Heart left ventricle (tissue), 16 donors: ENCODE results near the gene FARSB. TPM values are rescaled to one million over a fixed set of nuclear protein-coding genes. Genes with fewer than 3 reads are reported as not detected.
A peak's percentile ranks its signal among the peaks of the same experiment; 100 is the strongest.

Experiments used
- ATAC-seq, 4 donors: fragments of 200-7000 bp; cut with Tn5 transposase; one replicate each; pipeline ENCODE4 v1.9.1; 2020 to 2022; ENCODE audit warnings: moderate library complexity in 4 of 4, mild to moderate bottlenecking in 3 of 4, moderate number of reproducible peaks in 1 of 4
- DNase-seq, 5 donors: peaks; one replicate each; pipeline ENCODE4 v3.0.0-alpha.2; 2020
- H3K27ac ChIP-seq, 12 donors: fragments of 200-600 bp; sonication (generic) in 4 of 12; one replicate each; pipeline versions ENCODE4 v1.5.0 to v1.8.0; 2016 to 2022; ENCODE audit warnings: mild to moderate bottlenecking in 2 of 12
- H3K27me3 ChIP-seq, 9 donors: fragments of 200-600 bp; sonication (generic) in 2 of 9; one replicate each; pipeline versions ENCODE4 v1.5.1 to v1.8.0; 2016 to 2022; ENCODE audit warnings: mild to moderate bottlenecking in 3 of 9
- H3K36me3 ChIP-seq, 9 donors: fragments of 200-600 bp; sonication (generic) in 2 of 9; one replicate each; pipeline versions ENCODE4 v1.5.0 to v1.8.0; 2018 to 2022; ENCODE audit warnings: mild to moderate bottlenecking in 2 of 9
- H3K4me1 ChIP-seq, 12 donors: fragments of 200-600 bp; sonication (generic) in 4 of 12; one replicate each; pipeline versions ENCODE4 v1.5.0 to v1.8.0; 2016 to 2022; ENCODE audit warnings: mild to moderate bottlenecking in 3 of 12
- H3K4me3 ChIP-seq, 12 donors: fragments of 200-600 bp; sonication (generic) in 4 of 12; one replicate each; pipeline versions ENCODE4 v1.5.0 to v1.8.0; 2017 to 2022; ENCODE audit warnings: mild to moderate bottlenecking in 9 of 12, moderate library complexity in 4 of 12
- H3K9me3 ChIP-seq, 12 donors: fragments of 200-600 bp; sonication (generic) in 4 of 12; one replicate each; pipeline versions ENCODE4 v1.5.0 to v1.8.0; 2016 to 2022; ENCODE audit warnings: mild to moderate bottlenecking in 1 of 12
- POLR2A ChIP-seq, 2 donors: fragments of 450-650 bp; IDR thresholded peaks; one replicate each; pipeline ENCODE4 v1.6.1; 2017; ENCODE audit warnings: antibody characterized with exemption in 2 of 2, mild to moderate bottlenecking in 2 of 2, moderate library complexity in 2 of 2
- WGBS, 4 donors: extraction: QIAGEN DNeasy Blood & Tissue Kit in 2 of 4; methylation state at CpG; one replicate each; pipeline versions ENCODE4 v1.1.5 to v1.1.7; 2013 to 2018; 5-methylcytosine and 5-hydroxymethylcytosine counted together
- intact Hi-C, 10 donors: fragments of 100-400 bp; cut with DNase I; formaldehyde crosslinking; loops; one replicate each; pipeline versions ENCODE4 v1.11.1 to v1.14.2; 2022
- polyA plus RNA-seq, 2 donors: library from polyadenylated mRNA; stranded (reverse); fragments of 200-250 nt; gene quantifications; one replicate each; pipeline ENCODE4 v1.2.3, GENCODE V29; 2013
- total RNA-seq, 9 donors: library from RNA; depleted of rRNA in 2 of 9; stranded (reverse); fragments of >200 nt in 2 of 9; fragmentation: NEBNext Ultra II Directional in 3 of 9; extraction: Animal tissue kit (Norgen Biotek cat#: 25700) in 3 of 9; gene quantifications; one replicate each; pipeline versions ENCODE4 v1.1.0 to v1.2.4, GENCODE V29; 2016 to 2023
- TF ChIP-seq, protein P1 (sequence below), 12 donors: fragments of 200-600 bp; sonication (generic) in 4 of 12; IDR thresholded peaks; one replicate each; pipeline versions ENCODE4 v1.5.0 to v1.8.0; 2018 to 2022; ENCODE audit warnings: antibody characterized with exemption in 12 of 12, mild to moderate bottlenecking in 5 of 12
- donor health status: ischemic (EF 13 %, LVEDD 7.1; RV severe dilation, severe dysfunction).
- donor health status: healthy with polysubstance abuse.
- donor health status: DM: no; HTN: yes; CAD: no.
- donor health status: DM: no; HTN: no; CAD: no.
- donor health status: ischemic (EF 25% LVEDD 6.9; RV normal size, moderate dysfunction).
- donor health status: ischemic (EF 25% LVEDD 5.7; RV mildly dilated, moderate dysfunction).
- donor health status: healthy.
- donor health status: DM: yes; HTN: yes; CAD: no.
- donor health status: ischemic (EF 35%, LVEDD 5.7; RV mildly dilated, moderate dysfunction).
- donor health status: nonischemic (EF 11% LVEDD 7.7; RV severe dilation, severe dysfunction).
- donor health status: DM: yes; HTN: yes; CAD: no.
- donor health status: PGD.
- donor health status: ischemic (EF 29% LVEDD 5.4; RV normal size, mild dysfunction).
- donor health status: nonischemic (EF 23%, LVEDD 6.1; RV moderate dilation, normal function).

FARSB gene
- total and polyA plus RNA-seq, 11 donors, result 9.8 to 29.2 (median 19.5) TPM

- DNase-seq (peak; percentile 53 to 78 (median 62)), ATAC-seq (peak in 3 of 4 donors; percentile 77 to 86 (median 84))
- no peak for TF ChIP-seq POLR2A (IDR thresholded peaks at IDR 0.05)
- TF ChIP-seq, protein P1, sequence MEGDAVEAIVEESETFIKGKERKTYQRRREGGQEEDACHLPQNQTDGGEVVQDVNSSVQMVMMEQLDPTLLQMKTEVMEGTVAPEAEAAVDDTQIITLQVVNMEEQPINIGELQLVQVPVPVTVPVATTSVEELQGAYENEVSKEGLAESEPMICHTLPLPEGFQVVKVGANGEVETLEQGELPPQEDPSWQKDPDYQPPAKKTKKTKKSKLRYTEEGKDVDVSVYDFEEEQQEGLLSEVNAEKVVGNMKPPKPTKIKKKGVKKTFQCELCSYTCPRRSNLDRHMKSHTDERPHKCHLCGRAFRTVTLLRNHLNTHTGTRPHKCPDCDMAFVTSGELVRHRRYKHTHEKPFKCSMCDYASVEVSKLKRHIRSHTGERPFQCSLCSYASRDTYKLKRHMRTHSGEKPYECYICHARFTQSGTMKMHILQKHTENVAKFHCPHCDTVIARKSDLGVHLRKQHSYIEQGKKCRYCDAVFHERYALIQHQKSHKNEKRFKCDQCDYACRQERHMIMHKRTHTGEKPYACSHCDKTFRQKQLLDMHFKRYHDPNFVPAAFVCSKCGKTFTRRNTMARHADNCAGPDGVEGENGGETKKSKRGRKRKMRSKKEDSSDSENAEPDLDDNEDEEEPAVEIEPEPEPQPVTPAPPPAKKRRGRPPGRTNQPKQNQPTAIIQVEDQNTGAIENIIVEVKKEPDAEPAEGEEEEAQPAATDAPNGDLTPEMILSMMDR (IDR thresholded peaks at IDR 0.05), result peak; percentile 86 to 100 (median 96)
- Histone ChIP-seq H3K27me3 (no peaks in the 10 kb centered on the region), H3K4me1 (peaks cover 0 to 17% (median 1%) of the 10 kb centered on the region in 12 donors), H3K27ac (no peak overlapping the region), H3K36me3 (no peaks in the 10 kb centered on the region), H3K9me3 (no peaks in the 10 kb centered on the region), H3K4me3 (no peak overlapping the region)
- 32 to 41% (median 35%) methylated on average over 10 of the region's 10 CpGs for whole genome bisulfite sequencing, 4 donors
- intact Hi-C loops, result loop anchor here in 4 of 10 donors (5.0 kb wide), 3 partner anchors 172 to 217 kb away; partner anchors contain the start of gene ACSL3 (in 1 of the 4)
These were observed 34.8 kb upstream of the FARSB start for GRCh38 chr2:222690564-222691200.

DNA sequence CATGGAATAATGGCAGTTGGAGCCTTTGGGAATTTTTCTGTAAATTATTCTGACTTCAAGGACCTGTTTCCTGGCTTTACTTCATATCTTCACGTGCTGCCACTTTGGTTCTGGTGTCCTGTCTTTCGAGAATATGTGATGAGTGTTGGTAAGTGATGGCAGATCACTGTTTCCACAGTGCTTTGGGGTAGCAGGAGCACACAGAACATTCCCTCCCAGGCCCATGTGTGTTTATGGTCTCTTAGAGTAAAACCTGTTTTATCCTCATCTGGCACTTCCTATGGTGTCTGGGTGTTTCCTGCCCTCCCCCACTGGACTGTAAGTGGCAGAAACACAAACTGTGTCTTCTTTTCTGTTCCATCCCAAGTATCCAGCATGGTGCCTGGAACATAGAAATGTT lies 33.4 kb upstream of the FARSB start:
- Histone ChIP-seq H3K9me3 (no peaks in the 10 kb centered on the region), H3K27me3 (no peaks in the 10 kb centered on the region), H3K4me1 (peaks cover 0 to 17% (median 1%) of the 10 kb centered on the region in 12 donors), H3K36me3 (no peaks in the 10 kb centered on the region), H3K27ac (no peak overlapping the region), H3K4me3 (no peak overlapping the region)
- intact Hi-C loops, result no loop called here
- peak in 3 of 4 donors; percentile 38 to 72 (median 64) for ATAC-seq
- TF ChIP-seq POLR2A (IDR thresholded peaks at IDR 0.05), result no peak
- TF ChIP-seq, protein P1 (IDR thresholded peaks at IDR 0.05), result no peak
- no peak for DNase-seq
- WGBS, 4 donors, result 31 to 39% (median 34%) methylated on average over 2 of the region's 2 CpGs

DNA sequence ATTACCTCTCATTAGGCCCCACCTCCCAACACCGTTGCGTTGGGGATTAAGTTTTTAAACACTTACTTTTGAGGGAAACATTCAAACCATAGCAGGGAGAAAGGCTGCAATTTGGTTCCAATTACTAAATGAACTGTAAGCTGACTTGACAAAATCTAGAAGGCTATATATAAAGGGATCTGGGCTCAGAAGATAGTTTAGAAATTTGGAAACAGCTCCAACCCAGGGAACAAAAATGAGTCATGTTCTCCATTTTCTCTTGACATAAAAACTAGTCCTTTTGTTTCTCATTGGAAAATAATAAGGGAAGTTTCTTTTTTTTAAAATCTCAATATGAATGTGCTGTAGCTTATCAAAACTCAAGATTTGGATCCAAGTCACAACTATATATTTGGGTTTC lies 33.0 kb upstream of the FARSB start:
- H3K9me3 ChIP-seq, result no peaks in the 10 kb centered on the region
- no peak overlapping the region for H3K4me3 ChIP-seq
- 58 to 71% (median 62%) methylated on average over 2 of the region's 2 CpGs for WGBS, 4 donors
- DNase-seq, result no peak
- peaks cover 0 to 17% (median 1%) of the 10 kb centered on the region in 12 donors for H3K4me1 ChIP-seq
- no peak for TF ChIP-seq POLR2A (IDR thresholded peaks at IDR 0.05)
- TF ChIP-seq, protein P1 (IDR thresholded peaks at IDR 0.05), result no peak
- no peaks in the 10 kb centered on the region for H3K27me3 ChIP-seq
- intact Hi-C loops, result no loop called here
- H3K36me3 ChIP-seq, result no peaks in the 10 kb centered on the region
- ATAC-seq, result no peak
- no peak overlapping the region for H3K27ac ChIP-seq

DNA sequence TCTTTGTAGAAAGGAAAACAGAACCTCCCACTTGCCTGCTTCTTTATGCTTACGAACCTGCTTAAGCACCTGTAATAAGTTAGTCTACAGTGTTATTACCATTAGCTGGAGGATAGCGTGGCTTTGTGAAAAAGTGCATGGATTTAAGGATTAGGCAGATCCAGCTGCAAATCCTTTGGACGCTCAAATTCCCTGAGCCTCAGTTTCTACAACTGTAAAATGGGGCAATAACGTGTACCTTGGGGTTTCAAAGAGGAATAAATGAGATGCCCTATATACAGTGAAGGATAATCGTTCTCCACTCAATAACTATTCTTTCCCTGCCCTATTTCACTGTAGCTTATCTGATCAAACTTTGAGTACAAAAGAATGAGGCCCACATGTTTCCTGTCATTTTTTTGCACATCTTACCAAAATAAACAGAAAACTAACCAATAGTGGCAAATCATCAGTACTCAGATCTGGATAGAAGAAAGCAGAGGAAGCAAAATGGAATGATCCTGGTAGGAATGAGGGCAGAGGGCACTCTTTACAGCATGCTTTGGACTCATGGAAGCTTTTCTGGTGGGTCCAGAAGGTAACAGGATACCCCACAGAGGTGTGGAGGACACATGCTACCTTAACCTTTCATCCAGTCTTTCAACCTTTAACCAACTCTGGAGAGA lies 30.3 kb upstream of the FARSB start:
- ATAC-seq, result no peak
- H3K27ac ChIP-seq, result no peak overlapping the region
- H3K9me3 ChIP-seq, result no peaks in the 10 kb centered on the region
- intact Hi-C loops, result no loop called here
- no peak overlapping the region for H3K4me3 ChIP-seq
- DNase-seq, result no peak
- no peaks in the 10 kb centered on the region for H3K36me3 ChIP-seq
- TF ChIP-seq POLR2A (IDR thresholded peaks at IDR 0.05), result no peak
- TF ChIP-seq, protein P1 (IDR thresholded peaks at IDR 0.05), result no peak
- peaks cover 0 to 17% (median 1%) of the 10 kb centered on the region in 12 donors for H3K4me1 ChIP-seq
- H3K27me3 ChIP-seq, result peaks cover 0 to 5% (median 0%) of the 10 kb centered on the region in 9 donors
- WGBS, 4 donors, result 74 to 87% (median 78%) methylated on average over 5 of the region's 5 CpGs
